ENCODE data around the gene KLHL14.
"Not testable (repeated sequence)": the region's sequence is repeated elsewhere in the genome, so short reads cannot be mapped to it uniquely, and the experiment has no call there.

The KLHL14 gene

DNA sequence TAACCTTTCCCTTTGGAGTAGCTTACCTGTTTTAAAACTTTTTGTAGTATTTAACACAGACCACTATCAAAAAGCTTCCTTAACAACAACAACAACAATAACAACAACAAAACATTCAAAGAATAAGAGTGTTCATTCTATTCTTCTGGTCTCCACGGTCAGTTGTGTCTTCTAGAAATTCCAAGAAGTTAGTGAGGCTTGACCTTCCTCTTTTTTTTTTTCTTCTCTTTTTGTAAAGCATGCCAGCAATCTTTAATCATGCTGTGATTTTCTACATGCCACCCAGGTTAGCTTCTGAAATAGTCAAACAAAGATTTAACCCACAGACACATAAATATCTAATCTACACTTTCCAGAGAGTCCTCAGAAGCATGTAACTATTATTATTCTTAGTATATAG is 28.4 kb upstream of the KLHL14 start:
- Histone ChIP-seq H3K4me1 (ENCODE audit: control insufficient read depth in 2 of 2, insufficient read depth in 2 of 2, low read length in 2 of 2) (no peaks in the 10 kb centered on the region), H3K27ac (ENCODE audit: low read depth in 2 of 2, low read length in 2 of 2) (no peak overlapping the region), H3K27me3 (ENCODE audit: control insufficient read depth in 2 of 2, insufficient read depth in 2 of 2, low read length in 2 of 2) (no peaks in the 10 kb centered on the region), H3K9me3 (ENCODE audit: control insufficient read depth in 2 of 2, low read length in 2 of 2) (no peaks in the 10 kb centered on the region), H3K9ac (ENCODE audit: low read depth in 1 of 2, low read length in 2 of 2) (no peak overlapping the region), H3K36me3 (ENCODE audit: control insufficient read depth in 2 of 2, insufficient read depth in 2 of 2, low read length in 2 of 2) (no peaks in the 10 kb centered on the region), H3K4me3 (ENCODE audit: low read length in 2 of 2) (no peak overlapping the region)

- Histone ChIP-seq H3K27me3 (ENCODE audit: control insufficient read depth in 2 of 2, insufficient read depth in 2 of 2, low read length in 2 of 2) (no peaks in the 10 kb centered on the region), H3K9ac (ENCODE audit: low read depth in 1 of 2, low read length in 2 of 2) (no peak overlapping the region), H3K4me3 (ENCODE audit: low read length in 2 of 2) (no peak overlapping the region), H3K4me1 (ENCODE audit: control insufficient read depth in 2 of 2, insufficient read depth in 2 of 2, low read length in 2 of 2) (no peaks in the 10 kb centered on the region), H3K27ac (ENCODE audit: low read depth in 2 of 2, low read length in 2 of 2) (no peak overlapping the region), H3K36me3 (ENCODE audit: control insufficient read depth in 2 of 2, insufficient read depth in 2 of 2, low read length in 2 of 2) (no peaks in the 10 kb centered on the region), H3K9me3 (ENCODE audit: control insufficient read depth in 2 of 2, low read length in 2 of 2) (no peaks in the 10 kb centered on the region)
Observed at GRCh38 chr18:32798209-32798960, 25.6 kb upstream of the KLHL14 start.

DNA sequence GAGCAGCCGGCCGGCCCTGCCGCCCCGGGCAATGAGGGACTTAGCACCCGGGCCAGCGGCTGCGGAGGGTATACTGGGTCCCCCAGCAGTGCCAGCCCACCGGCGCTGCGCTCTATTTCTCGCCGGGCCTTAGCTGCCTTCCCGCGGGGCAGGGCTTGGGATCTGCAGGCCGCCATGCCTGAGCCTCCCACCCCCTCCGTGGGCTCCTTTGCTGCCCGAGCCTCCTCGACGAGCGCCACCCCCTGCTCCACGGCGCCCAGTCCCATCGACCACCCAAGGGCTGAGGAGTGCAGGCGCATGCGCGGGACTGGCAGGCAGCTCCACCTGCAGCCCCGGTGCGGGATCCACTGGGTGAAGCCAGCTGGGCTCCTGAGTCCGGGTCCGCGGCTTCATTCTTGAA is 21.8 kb upstream of the KLHL14 start:
- not testable (repeated sequence) for H3K27me3 ChIP-seq (ENCODE audit: control insufficient read depth in 2 of 2, insufficient read depth in 2 of 2, low read length in 2 of 2); H3K9ac ChIP-seq (ENCODE audit: low read depth in 1 of 2, low read length in 2 of 2)

DNA sequence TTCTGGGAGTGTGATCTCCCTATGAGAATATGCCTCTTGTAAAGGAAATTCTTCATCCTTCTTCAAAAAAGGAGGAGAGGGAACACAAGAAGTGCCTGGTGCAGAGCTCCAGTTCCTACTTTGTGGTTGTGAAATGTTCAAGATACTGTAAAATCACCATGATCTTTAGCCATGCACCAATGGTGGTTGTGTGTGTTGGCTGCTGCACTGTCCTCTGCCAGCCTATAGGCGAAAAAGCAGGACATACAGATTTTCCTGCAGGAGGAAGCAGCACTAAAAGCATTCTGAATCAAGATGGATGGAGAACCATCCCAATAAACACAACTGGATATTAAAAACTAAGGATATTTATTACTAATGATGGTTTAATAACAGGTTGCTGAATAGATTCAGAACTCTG is 6.2 kb upstream of the KLHL14 start:
- no peak overlapping the region for H3K9ac ChIP-seq (ENCODE audit: low read depth in 1 of 2, low read length in 2 of 2)
- no peak overlapping the region for H3K27ac ChIP-seq (ENCODE audit: low read depth in 2 of 2, low read length in 2 of 2)
- no peak overlapping the region for H3K4me3 ChIP-seq (ENCODE audit: low read length in 2 of 2)
- no peaks in the 10 kb centered on the region for H3K27me3 ChIP-seq (ENCODE audit: control insufficient read depth in 2 of 2, insufficient read depth in 2 of 2, low read length in 2 of 2)
- H3K36me3 ChIP-seq (ENCODE audit: control insufficient read depth in 2 of 2, insufficient read depth in 2 of 2, low read length in 2 of 2) = no peaks in the 10 kb centered on the region
- no peaks in the 10 kb centered on the region for H3K9me3 ChIP-seq (ENCODE audit: control insufficient read depth in 2 of 2, low read length in 2 of 2)
- no peaks in the 10 kb centered on the region for H3K4me1 ChIP-seq (ENCODE audit: control insufficient read depth in 2 of 2, insufficient read depth in 2 of 2, low read length in 2 of 2)

More for the DNA sequence above, 21.8 kb upstream of the KLHL14 start:
- not testable (repeated sequence) for H3K4me1 ChIP-seq (ENCODE audit: control insufficient read depth in 2 of 2, insufficient read depth in 2 of 2, low read length in 2 of 2); H3K9me3 ChIP-seq (ENCODE audit: control insufficient read depth in 2 of 2, low read length in 2 of 2); H3K36me3 ChIP-seq (ENCODE audit: control insufficient read depth in 2 of 2, insufficient read depth in 2 of 2, low read length in 2 of 2); H3K4me3 ChIP-seq (ENCODE audit: low read length in 2 of 2); H3K27ac ChIP-seq (ENCODE audit: low read depth in 2 of 2, low read length in 2 of 2)

- no peak overlapping the region for H3K4me3 ChIP-seq (ENCODE audit: low read length in 2 of 2)
Observed at GRCh38 chr18:32777049-32777448, 4.2 kb upstream of the KLHL14 start.

GRCh38 chr18:32776561-32776960 is 3.7 kb upstream of the KLHL14 start:
- H3K9ac ChIP-seq (ENCODE audit: low read depth in 1 of 2, low read length in 2 of 2) = no peak overlapping the region
- peaks cover 5 to 20% of the 10 kb centered on the region in 2 donors for H3K27me3 ChIP-seq (ENCODE audit: control insufficient read depth in 2 of 2, insufficient read depth in 2 of 2, low read length in 2 of 2)
- H3K4me3 ChIP-seq (ENCODE audit: low read length in 2 of 2) = no peak overlapping the region
- no peaks in the 10 kb centered on the region for H3K9me3 ChIP-seq (ENCODE audit: control insufficient read depth in 2 of 2, low read length in 2 of 2)
- no peaks in the 10 kb centered on the region for H3K4me1 ChIP-seq (ENCODE audit: control insufficient read depth in 2 of 2, insufficient read depth in 2 of 2, low read length in 2 of 2)
- no peaks in the 10 kb centered on the region for H3K36me3 ChIP-seq (ENCODE audit: control insufficient read depth in 2 of 2, insufficient read depth in 2 of 2, low read length in 2 of 2)
- no peak overlapping the region for H3K27ac ChIP-seq (ENCODE audit: low read depth in 2 of 2, low read length in 2 of 2)

More at GRCh38 chr18:32777049-32777448, 4.2 kb upstream of the KLHL14 start:
- no peaks in the 10 kb centered on the region for H3K4me1 ChIP-seq (ENCODE audit: control insufficient read depth in 2 of 2, insufficient read depth in 2 of 2, low read length in 2 of 2)
- no peaks in the 10 kb centered on the region for H3K36me3 ChIP-seq (ENCODE audit: control insufficient read depth in 2 of 2, insufficient read depth in 2 of 2, low read length in 2 of 2)
- peaks cover 5 to 16% of the 10 kb centered on the region in 2 donors for H3K27me3 ChIP-seq (ENCODE audit: control insufficient read depth in 2 of 2, insufficient read depth in 2 of 2, low read length in 2 of 2)
- no peak overlapping the region for H3K9ac ChIP-seq (ENCODE audit: low read depth in 1 of 2, low read length in 2 of 2)
- no peaks in the 10 kb centered on the region for H3K9me3 ChIP-seq (ENCODE audit: control insufficient read depth in 2 of 2, low read length in 2 of 2)
- H3K27ac ChIP-seq (ENCODE audit: low read depth in 2 of 2, low read length in 2 of 2) = no peak overlapping the region

DNA sequence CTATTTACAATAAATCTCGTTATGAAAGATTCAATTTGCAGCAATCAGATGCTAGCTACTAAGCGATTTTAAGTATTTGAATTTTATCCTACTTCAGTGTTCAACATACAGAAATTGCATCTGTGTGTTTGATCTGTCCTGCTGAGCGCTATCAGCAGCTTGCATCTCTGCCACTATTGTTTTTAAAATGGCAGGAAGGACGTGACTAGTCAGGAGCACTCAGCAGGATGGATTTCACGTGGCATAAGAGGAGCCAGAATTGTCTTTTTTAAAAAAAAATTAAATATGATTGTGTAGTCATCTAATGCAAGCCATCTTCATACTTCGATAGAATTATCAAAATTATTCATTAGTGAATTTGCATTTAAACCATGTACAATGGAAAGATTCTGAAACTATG is 2.8 kb upstream of the KLHL14 start:
- Histone ChIP-seq H3K9me3 (ENCODE audit: control insufficient read depth in 2 of 2, low read length in 2 of 2) (no peaks in the 10 kb centered on the region), H3K36me3 (ENCODE audit: control insufficient read depth in 2 of 2, insufficient read depth in 2 of 2, low read length in 2 of 2) (no peaks in the 10 kb centered on the region), H3K4me1 (ENCODE audit: control insufficient read depth in 2 of 2, insufficient read depth in 2 of 2, low read length in 2 of 2) (peaks cover 4 to 6% of the 10 kb centered on the region in 2 donors), H3K27me3 (ENCODE audit: control insufficient read depth in 2 of 2, insufficient read depth in 2 of 2, low read length in 2 of 2) (peaks cover 12 to 26% of the 10 kb centered on the region in 2 donors), H3K4me3 (ENCODE audit: low read length in 2 of 2) (no peak overlapping the region), H3K27ac (ENCODE audit: low read depth in 2 of 2, low read length in 2 of 2) (no peak overlapping the region), H3K9ac (ENCODE audit: low read depth in 1 of 2, low read length in 2 of 2) (no peak overlapping the region)

DNA sequence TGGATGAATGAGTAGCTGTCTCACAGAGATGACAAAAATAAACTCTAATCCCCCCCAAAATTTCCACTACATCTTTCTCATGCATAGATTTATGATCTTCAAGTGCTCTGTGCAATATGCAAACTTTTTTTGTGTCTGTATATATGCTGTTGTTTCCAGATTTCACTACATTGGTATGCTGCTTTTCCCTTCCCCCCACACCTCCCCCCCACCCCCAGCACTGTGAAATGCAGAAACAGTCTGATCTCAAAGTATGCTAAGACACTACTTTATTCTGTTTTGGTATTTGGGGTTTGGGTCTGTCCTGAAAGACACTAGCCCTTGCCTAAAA is 524 bp upstream of the KLHL14 start:
- Histone ChIP-seq H3K27me3 (ENCODE audit: control insufficient read depth in 2 of 2, insufficient read depth in 2 of 2, low read length in 2 of 2) (peaks cover 27 to 44% of the 10 kb centered on the region in 2 donors), H3K4me1 (ENCODE audit: control insufficient read depth in 2 of 2, insufficient read depth in 2 of 2, low read length in 2 of 2) (peaks cover 6 to 9% of the 10 kb centered on the region in 2 donors), H3K4me3 (ENCODE audit: low read length in 2 of 2) (no peak overlapping the region), H3K9me3 (ENCODE audit: control insufficient read depth in 2 of 2, low read length in 2 of 2) (no peaks in the 10 kb centered on the region), H3K36me3 (ENCODE audit: control insufficient read depth in 2 of 2, insufficient read depth in 2 of 2, low read length in 2 of 2) (no peaks in the 10 kb centered on the region), H3K9ac (ENCODE audit: low read depth in 1 of 2, low read length in 2 of 2) (no peak overlapping the region), H3K27ac (ENCODE audit: low read depth in 2 of 2, low read length in 2 of 2) (no peak overlapping the region)

- Histone ChIP-seq H3K9ac (ENCODE audit: low read depth in 1 of 2, low read length in 2 of 2) (no peak overlapping the region), H3K36me3 (ENCODE audit: control insufficient read depth in 2 of 2, insufficient read depth in 2 of 2, low read length in 2 of 2) (no peaks in the 10 kb centered on the region), H3K4me1 (ENCODE audit: control insufficient read depth in 2 of 2, insufficient read depth in 2 of 2, low read length in 2 of 2) (peaks cover 6 to 9% of the 10 kb centered on the region in 2 donors), H3K27ac (ENCODE audit: low read depth in 2 of 2, low read length in 2 of 2) (no peak overlapping the region), H3K9me3 (ENCODE audit: control insufficient read depth in 2 of 2, low read length in 2 of 2) (no peaks in the 10 kb centered on the region), H3K27me3 (ENCODE audit: control insufficient read depth in 2 of 2, insufficient read depth in 2 of 2, low read length in 2 of 2) (peaks cover 30 to 44% of the 10 kb centered on the region in 2 donors), H3K4me3 (ENCODE audit: low read length in 2 of 2) (peak overlapping the region in 1 of 2 donors; percentile 20)
Observed at GRCh38 chr18:32771871-32772580, 797 bp downstream of the KLHL14 start.

DNA sequence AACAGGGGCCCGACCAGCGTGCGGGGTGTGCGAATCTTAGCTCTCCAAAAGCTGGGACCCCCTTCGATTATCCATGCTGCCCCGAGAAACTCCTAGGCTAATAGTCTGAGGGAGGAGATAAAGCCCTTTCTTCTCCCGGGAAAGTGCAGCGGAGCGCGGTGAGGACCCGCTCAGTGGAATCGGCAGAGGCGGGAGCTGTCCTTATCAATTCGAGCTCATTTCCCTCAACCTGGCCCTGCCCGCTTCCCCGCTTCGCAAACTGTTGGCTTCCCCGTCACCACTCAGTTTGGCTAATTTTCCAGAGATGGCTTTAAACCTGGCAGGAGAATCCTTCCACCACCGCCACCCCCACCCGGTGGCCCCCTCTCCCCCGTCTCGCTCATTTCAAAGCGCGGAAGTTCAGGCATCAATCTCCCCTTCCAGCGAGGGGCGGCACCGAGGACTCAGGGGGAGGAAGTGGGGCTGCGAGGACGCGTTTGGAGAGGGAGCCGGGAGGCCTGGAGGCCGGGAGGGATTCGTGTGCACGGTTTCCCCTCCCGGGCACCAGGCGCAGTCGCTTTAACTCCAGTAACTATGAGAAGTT is 1.6 kb downstream of the KLHL14 start:
- H3K36me3 ChIP-seq (ENCODE audit: control insufficient read depth in 2 of 2, insufficient read depth in 2 of 2, low read length in 2 of 2) = no peaks in the 10 kb centered on the region
- peaks cover 30 to 44% of the 10 kb centered on the region in 2 donors for H3K27me3 ChIP-seq (ENCODE audit: control insufficient read depth in 2 of 2, insufficient read depth in 2 of 2, low read length in 2 of 2)
- H3K4me1 ChIP-seq (ENCODE audit: control insufficient read depth in 2 of 2, insufficient read depth in 2 of 2, low read length in 2 of 2) = peaks cover 6 to 9% of the 10 kb centered on the region in 2 donors
- peak overlapping the region; percentile 22 to 62 for H3K4me3 ChIP-seq (ENCODE audit: low read length in 2 of 2)
- no peaks in the 10 kb centered on the region for H3K9me3 ChIP-seq (ENCODE audit: control insufficient read depth in 2 of 2, low read length in 2 of 2)
- H3K27ac ChIP-seq (ENCODE audit: low read depth in 2 of 2, low read length in 2 of 2) = no peak overlapping the region
- peak overlapping the region in 1 of 2 donors; percentile 20 for H3K9ac ChIP-seq (ENCODE audit: low read depth in 1 of 2, low read length in 2 of 2)

Measured in mucosa of rectum (tissue), 2 donors.